Colon (tissue), 2 donors: Measurements from ENCODE around the gene KRT80.

Experiments used
- FAIRE-seq: peaks from 2 replicates; lab custom pipeline; 2012; peaks lifted over from hg19 to GRCh38; lab: Jason Lieb, UNC
- donor health status: control.
- donor health status: control.

Gene KRT80

GRCh38 chr12:52210925-52211650, 19.3 kb upstream of the KRT80 start:
- no peak for FAIRE-seq

- FAIRE-seq = no peak
Observed at GRCh38 chr12:52210186-52210924, 18.5 kb upstream of the KRT80 start.

- no peak for FAIRE-seq
Observed at GRCh38 chr12:52209321-52209720, 17.5 kb upstream of the KRT80 start.

- no peak for FAIRE-seq
Observed at GRCh38 chr12:52208424-52209165, 16.8 kb upstream of the KRT80 start.

- FAIRE-seq = no peak
Observed at GRCh38 chr12:52207895-52208294, 16.1 kb upstream of the KRT80 start.

GRCh38 chr12:52207106-52207505, 15.3 kb upstream of the KRT80 start:
- no peak for FAIRE-seq

- FAIRE-seq = no peak
Observed at GRCh38 chr12:52206304-52207040, 14.7 kb upstream of the KRT80 start.

- no peak for FAIRE-seq
Observed at GRCh38 chr12:52205612-52206303, 13.9 kb upstream of the KRT80 start.

- FAIRE-seq = no peak
Observed at GRCh38 chr12:52204931-52205505, 13.2 kb upstream of the KRT80 start.

GRCh38 chr12:52204095-52204930, 12.5 kb upstream of the KRT80 start:
- no peak for FAIRE-seq

GRCh38 chr12:52203079-52203921, 11.5 kb upstream of the KRT80 start:
- no peak for FAIRE-seq

GRCh38 chr12:52202361-52203078, 10.7 kb upstream of the KRT80 start:
- no peak for FAIRE-seq

- FAIRE-seq = no peak
Observed at GRCh38 chr12:52201451-52201839, 9.6 kb upstream of the KRT80 start.

- FAIRE-seq = no peak
Observed at GRCh38 chr12:52200781-52201450, 9.1 kb upstream of the KRT80 start.

- no peak for FAIRE-seq
Observed at GRCh38 chr12:52200086-52200780, 8.4 kb upstream of the KRT80 start.

GRCh38 chr12:52199294-52199919, 7.6 kb upstream of the KRT80 start:
- FAIRE-seq = no peak
